Stimulated activated effector memory CD8-positive, alpha-beta T cell treated with anti-CD3 and anti-CD28 coated beads, Interleukin-12 subunit alpha, Interleukin-12 subunit beta, amount 100 ng/mL, for 72 hours (primary cell): Measurements from ENCODE around the gene JAGN1.
A peak's percentile ranks its signal among the peaks of the same experiment; 100 is the strongest.
"Not testable (repeated sequence)": the region's sequence is repeated elsewhere in the genome, so short reads cannot be mapped to it uniquely, and the experiment has no call there.

Experiments used
- ATAC-seq: fragments of 150-1000 bp; cut with Tn5 transposase; 2 replicates; pipeline ENCODE4 v1.10.0; 2021
- DNase-seq, 2 donors: peaks; one replicate each; pipeline ENCODE4 v3.0.0; 2021 to 2022; ENCODE audit warnings: low spot score in 2 of 2
- H3K27ac Mint-ChIP-seq: one replicate; pipeline ENCODE4 v1.8.0; 2022; ENCODE audit warnings: mild to moderate bottlenecking, mixed read lengths
- H3K36me3 Mint-ChIP-seq: one replicate; pipeline ENCODE4 v1.8.0; 2022; ENCODE audit warnings: mild to moderate bottlenecking, mixed read lengths
- H3K4me1 Mint-ChIP-seq: one replicate; pipeline ENCODE4 v1.8.0; 2022; ENCODE audit warnings: mixed read lengths
- H3K4me3 Mint-ChIP-seq: one replicate; pipeline ENCODE4 v1.8.0; 2022; ENCODE audit warnings: mild to moderate bottlenecking, mixed read lengths
- H3K9me3 Mint-ChIP-seq: one replicate; pipeline ENCODE4 v1.8.0; 2022; ENCODE audit warnings: mixed read lengths

The JAGN1 gene

GRCh38 chr3:9883706-9884554 is 6.5 kb upstream of the JAGN1 start:
- Mint-ChIP-seq H3K4me1 (no peaks in the 10 kb centered on the region), H3K9me3 (no peaks in the 10 kb centered on the region), H3K36me3 (no peaks in the 10 kb centered on the region), H3K4me3 (no peak overlapping the region), H3K27ac (no peak overlapping the region)
- DNase-seq (no peak), ATAC-seq (no peak)

DNA sequence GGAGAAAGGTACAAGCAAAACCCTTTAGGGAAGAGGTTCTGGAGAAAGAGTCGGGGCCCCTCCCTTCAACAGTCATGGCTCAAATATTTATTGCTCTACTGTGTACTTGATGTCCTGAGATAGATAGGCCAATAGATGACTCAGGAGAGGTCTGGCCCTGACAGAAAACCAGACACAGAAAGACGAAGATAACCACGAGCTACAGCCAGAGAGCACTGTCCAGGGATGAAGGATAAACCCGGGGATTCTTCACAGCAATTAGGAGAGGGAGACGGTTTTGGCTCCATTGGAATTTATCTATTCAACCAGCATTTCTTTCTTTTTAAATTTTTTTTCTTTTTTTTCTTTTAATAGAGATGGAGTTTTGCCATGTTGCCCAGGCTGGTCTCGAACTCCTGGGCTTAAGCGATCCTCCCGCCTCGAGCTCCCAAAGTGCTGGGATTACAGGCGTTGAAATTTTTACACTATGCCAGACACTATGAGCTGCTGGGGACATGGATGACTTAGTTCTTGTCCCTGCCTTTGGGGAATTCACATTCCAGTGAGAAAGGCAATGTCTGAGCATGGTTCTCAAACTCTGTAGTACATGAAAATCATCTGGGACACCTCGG is 5.8 kb upstream of the JAGN1 start:
- no peak for DNase-seq
- no peaks in the 10 kb centered on the region for H3K4me1 Mint-ChIP-seq
- no peak for ATAC-seq
- no peak overlapping the region for H3K27ac Mint-ChIP-seq
- H3K9me3 Mint-ChIP-seq = no peaks in the 10 kb centered on the region
- no peak overlapping the region for H3K4me3 Mint-ChIP-seq
- H3K36me3 Mint-ChIP-seq = no peaks in the 10 kb centered on the region

- Mint-ChIP-seq H3K27ac (no peak overlapping the region), H3K4me3 (no peak overlapping the region), H3K36me3 (peaks cover 12% of the 10 kb centered on the region), H3K9me3 (no peaks in the 10 kb centered on the region), H3K4me1 (peaks cover 2% of the 10 kb centered on the region)
- DNase-seq (no peak), ATAC-seq (no peak)
Observed at GRCh38 chr3:9886328-9886727, 4.1 kb upstream of the JAGN1 start.

DNA sequence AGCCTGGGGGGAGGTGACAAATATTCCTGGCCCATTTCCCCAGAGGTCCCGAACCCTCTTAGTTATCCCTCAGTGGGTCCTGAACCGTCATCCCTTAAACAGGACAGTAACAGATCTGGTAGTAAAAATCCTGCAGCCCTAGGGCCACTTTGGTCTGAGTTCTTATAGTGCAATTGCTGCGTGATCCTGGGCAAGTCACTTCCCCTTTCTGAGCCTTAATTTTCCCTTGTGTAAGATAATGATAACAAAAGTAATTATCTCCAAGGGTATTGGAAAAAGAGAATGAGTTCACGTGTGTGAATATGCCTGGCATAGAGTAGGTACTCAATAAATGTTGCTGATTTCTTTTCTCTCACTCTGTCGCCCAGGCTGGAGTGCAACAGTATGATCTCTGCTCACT is 2.9 kb upstream of the JAGN1 start:
- no peak for ATAC-seq
- DNase-seq = no peak
- peaks cover 11% of the 10 kb centered on the region for H3K4me1 Mint-ChIP-seq
- no peak overlapping the region for H3K4me3 Mint-ChIP-seq
- no peak overlapping the region for H3K27ac Mint-ChIP-seq
- H3K9me3 Mint-ChIP-seq = no peaks in the 10 kb centered on the region
- H3K36me3 Mint-ChIP-seq = peaks cover 24% of the 10 kb centered on the region

DNA sequence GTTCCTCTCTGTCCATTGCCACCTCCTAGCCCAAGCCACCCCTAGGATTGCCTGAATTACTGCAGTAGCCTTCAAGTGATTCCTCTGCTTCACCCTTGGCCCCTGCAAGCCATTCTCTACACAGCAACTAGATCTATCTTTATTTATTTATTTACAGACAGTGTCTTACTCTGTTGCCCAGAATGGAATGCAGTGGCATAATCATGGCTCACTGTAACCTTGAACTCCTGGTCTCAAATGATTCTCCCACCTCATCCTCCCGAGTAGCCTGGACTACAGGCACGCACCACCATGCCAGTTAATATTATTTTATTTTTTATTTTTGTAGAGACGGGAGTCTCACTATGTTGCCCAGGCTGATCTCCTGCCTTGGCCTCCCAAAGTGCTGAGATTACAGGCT is 1.9 kb upstream of the JAGN1 start:
- H3K9me3 Mint-ChIP-seq = no peaks in the 10 kb centered on the region
- peak overlapping the region; percentile 68 for H3K27ac Mint-ChIP-seq
- H3K4me1 Mint-ChIP-seq = peaks cover 21% of the 10 kb centered on the region
- H3K4me3 Mint-ChIP-seq = no peak overlapping the region
- H3K36me3 Mint-ChIP-seq = peaks cover 34% of the 10 kb centered on the region
- DNase-seq = no peak
- ATAC-seq = no peak

DNA sequence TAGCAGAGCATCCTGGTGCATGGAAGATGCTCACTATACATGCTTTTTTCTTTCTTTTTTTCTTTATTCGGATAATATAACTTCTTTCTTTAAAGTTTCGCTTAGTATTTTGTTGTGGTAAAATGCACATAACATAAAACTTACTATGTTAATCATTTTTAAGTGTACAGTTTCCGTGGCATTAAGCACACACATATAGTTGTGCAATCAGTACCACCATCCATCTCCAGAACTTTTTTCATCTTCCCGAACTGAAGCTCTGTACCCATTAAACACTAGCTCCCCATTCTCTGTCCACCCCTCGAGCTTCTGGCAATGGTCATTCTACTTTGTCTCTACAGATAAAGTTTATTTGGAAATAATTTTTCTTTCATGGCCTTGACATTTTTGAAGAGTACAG is 1.0 kb upstream of the JAGN1 start:
- Mint-ChIP-seq H3K27ac (peak overlapping the region; percentile 58), H3K9me3 (no peaks in the 10 kb centered on the region)
- ATAC-seq = no peak

GRCh38 chr3:9891072-9891622 is 737 bp downstream of the JAGN1 start:
- H3K27ac Mint-ChIP-seq = peak overlapping the region; percentile 99
- no peak for ATAC-seq

More for the DNA sequence above, 1.0 kb upstream of the JAGN1 start:
- peak overlapping the region; percentile 89 for H3K4me3 Mint-ChIP-seq
- no peak for DNase-seq
- H3K36me3 Mint-ChIP-seq = peaks cover 43% of the 10 kb centered on the region
- peaks cover 29% of the 10 kb centered on the region for H3K4me1 Mint-ChIP-seq

GRCh38 chr3:9893739-9894138 is 3.3 kb downstream of the JAGN1 start:
- DNase-seq (no peak), ATAC-seq (no peak)
- peak overlapping the region; percentile 99 for H3K27ac Mint-ChIP-seq
- H3K36me3 Mint-ChIP-seq = peaks cover 59% of the 10 kb centered on the region
- no peak overlapping the region for H3K4me3 Mint-ChIP-seq
- no peaks in the 10 kb centered on the region for H3K9me3 Mint-ChIP-seq
- peaks cover 44% of the 10 kb centered on the region for H3K4me1 Mint-ChIP-seq

More at GRCh38 chr3:9891072-9891622, 737 bp downstream of the JAGN1 start:
- DNase-seq = no peak
- Mint-ChIP-seq H3K4me1 (peaks cover 37% of the 10 kb centered on the region), H3K9me3 (no peaks in the 10 kb centered on the region), H3K36me3 (peaks cover 59% of the 10 kb centered on the region), H3K4me3 (peak overlapping the region; percentile 89)

DNA sequence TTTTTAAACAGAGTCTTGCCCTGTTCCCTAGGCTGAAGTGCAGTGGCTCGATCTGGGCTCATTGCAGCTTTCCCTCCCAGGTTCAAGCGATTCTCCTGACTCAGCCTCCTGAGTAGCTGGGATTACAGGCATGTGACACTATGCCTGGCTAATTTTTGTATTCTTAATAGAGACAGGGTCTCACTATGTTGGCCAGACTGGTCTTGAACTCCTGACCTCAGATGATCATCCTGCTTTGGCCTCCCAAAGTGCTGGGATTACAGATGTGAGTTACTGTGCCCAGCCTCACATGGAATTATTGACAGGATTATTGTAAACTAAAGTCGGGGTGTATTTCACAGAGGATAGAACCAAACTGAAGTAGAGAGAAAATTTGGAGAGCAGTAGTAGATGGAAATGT is 5.3 kb downstream of the JAGN1 start:
- DNase-seq, ATAC-seq, H3K27ac Mint-ChIP-seq, H3K4me3 Mint-ChIP-seq, H3K9me3 Mint-ChIP-seq: not testable (repeated sequence)
- Mint-ChIP-seq H3K36me3 (peaks cover 53% of the 10 kb centered on the region), H3K4me1 (peaks cover 45% of the 10 kb centered on the region)

DNA sequence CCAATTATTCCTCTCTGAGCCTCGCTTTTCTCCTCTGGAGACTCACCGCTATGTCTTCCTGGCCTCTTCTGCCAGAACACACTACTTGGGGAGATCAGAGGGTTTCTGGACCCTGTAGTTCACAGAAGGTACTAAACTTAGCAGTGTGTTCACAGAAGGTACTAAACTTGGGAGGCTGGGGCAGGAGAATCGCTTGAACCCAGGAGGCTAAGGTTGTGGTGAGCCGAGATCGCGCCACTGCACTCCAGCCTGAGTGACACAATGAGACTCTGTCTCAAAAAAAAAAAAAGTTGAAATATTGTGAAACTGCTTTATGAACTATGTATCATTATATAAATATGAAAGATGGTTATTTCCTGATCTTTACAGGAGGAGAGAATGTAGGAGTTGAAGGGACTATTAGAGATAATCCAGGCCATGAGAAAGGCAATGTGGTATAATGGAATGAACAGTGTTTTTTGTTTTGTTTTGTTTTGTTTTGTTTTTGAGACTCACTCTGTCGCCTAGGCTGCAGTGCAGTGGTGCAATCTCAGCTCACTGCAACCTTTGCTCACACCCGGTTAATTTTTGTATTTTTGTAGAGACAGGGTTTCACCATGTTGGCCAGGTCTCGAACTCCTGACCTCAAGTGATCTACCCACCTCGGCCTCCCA is 6.5 kb downstream of the JAGN1 start:
- Mint-ChIP-seq H3K36me3 (peaks cover 43% of the 10 kb centered on the region), H3K27ac (peak overlapping the region; percentile 56), H3K4me1 (peaks cover 46% of the 10 kb centered on the region)
- DNase-seq, H3K4me3 Mint-ChIP-seq, H3K9me3 Mint-ChIP-seq, ATAC-seq: not testable (repeated sequence)

- ATAC-seq (no peak), DNase-seq (no peak)
- Mint-ChIP-seq H3K4me3 (no peak overlapping the region), H3K9me3 (no peaks in the 10 kb centered on the region), H3K36me3 (peaks cover 39% of the 10 kb centered on the region), H3K27ac (peak overlapping the region; percentile 66), H3K4me1 (peaks cover 48% of the 10 kb centered on the region)
Observed at GRCh38 chr3:9897408-9898372, 7.3 kb downstream of the JAGN1 start.

- no peak for DNase-seq
- Mint-ChIP-seq H3K4me1 (peaks cover 48% of the 10 kb centered on the region), H3K4me3 (no peak overlapping the region), H3K27ac (peak overlapping the region; percentile 66), H3K9me3 (no peaks in the 10 kb centered on the region), H3K36me3 (peaks cover 29% of the 10 kb centered on the region)
- ATAC-seq = no peak
Observed at GRCh38 chr3:9898467-9899241, 8.2 kb downstream of the JAGN1 start.

- H3K27ac Mint-ChIP-seq = no peak overlapping the region
- peaks cover 47% of the 10 kb centered on the region for H3K4me1 Mint-ChIP-seq
- no peaks in the 10 kb centered on the region for H3K9me3 Mint-ChIP-seq
- H3K4me3 Mint-ChIP-seq = no peak overlapping the region
- no peak for ATAC-seq
- peaks cover 22% of the 10 kb centered on the region for H3K36me3 Mint-ChIP-seq
- no peak for DNase-seq
Observed at GRCh38 chr3:9899289-9899791, 8.9 kb downstream of the JAGN1 start.

- not testable (repeated sequence) for H3K36me3 Mint-ChIP-seq, ATAC-seq, DNase-seq, H3K9me3 Mint-ChIP-seq
- H3K4me1 Mint-ChIP-seq = peaks cover 39% of the 10 kb centered on the region
- peak overlapping the region; percentile 86 for H3K27ac Mint-ChIP-seq
- H3K4me3 Mint-ChIP-seq = peak overlapping the region; percentile 79
Observed at GRCh38 chr3:9900965-9901415, 10.6 kb downstream of the JAGN1 start.
